Neuronal stem cell (in vitro differentiated cells): Measurements from ENCODE around the gene SHQ1. TPM values are rescaled to one million over a fixed set of nuclear protein-coding genes. Genes with fewer than 3 reads are reported as not detected.

Source experiments
- DNase-seq: peaks from one replicate; pipeline ENCODE4 v3.0.0-alpha.2; 2013; ENCODE audit warnings: low spot score
- H2AFZ ChIP-seq: one replicate; pipeline ENCODE4 v1.6.1; 2013; ENCODE audit warnings: mild to moderate bottlenecking, low read length, inconsistent platforms
- H2AK5ac ChIP-seq: 2 replicates; pipeline ENCODE4 v1.6.1; 2013; ENCODE audit warnings: low read depth, mild to moderate bottlenecking, inconsistent platforms, low read length, moderate library complexity, mixed read lengths
- H2BK120ac ChIP-seq: 2 replicates; pipeline ENCODE4 v1.6.1; 2013; ENCODE audit warnings: low read depth, mild to moderate bottlenecking, inconsistent platforms, low read length, moderate library complexity, mixed read lengths
- H2BK12ac ChIP-seq: one replicate; pipeline ENCODE4 v1.6.1; 2013; ENCODE audit warnings: low read length, inconsistent platforms
- H2BK15ac ChIP-seq: 2 replicates; pipeline ENCODE4 v1.6.1; 2013; ENCODE audit warnings: mild to moderate bottlenecking, low read length, inconsistent platforms, mixed read lengths
- H2BK5ac ChIP-seq: one replicate; pipeline ENCODE4 v1.6.1; 2013; ENCODE audit warnings: inconsistent platforms, mild to moderate bottlenecking, low read length, moderate library complexity
- H3K14ac ChIP-seq: one replicate; pipeline ENCODE4 v1.6.1; 2013; ENCODE audit warnings: low read length, inconsistent platforms
- H3K18ac ChIP-seq: 2 replicates; pipeline ENCODE4 v1.6.1; 2013; ENCODE audit warnings: low read length, inconsistent platforms
- H3K23ac ChIP-seq: 2 replicates; pipeline ENCODE4 v1.6.1; 2013; ENCODE audit warnings: low read depth, mild to moderate bottlenecking, mixed read lengths, low read length, inconsistent platforms; ENCODE audit not compliant: poor library complexity
- H3K27ac ChIP-seq: replicated peaks from 3 replicates; pipeline ENCODE4 v1.5.1; 2013; ENCODE audit warnings: low read length, inconsistent platforms
- H3K27me3 ChIP-seq, 3 experiments: 2 replicates each; pipeline ENCODE4 v1.6.1; 2013; ENCODE audit warnings: low read length in 3 of 3, mild to moderate bottlenecking in 2 of 3, inconsistent platforms in 1 of 3, low read depth in 1 of 3, mixed read lengths in 1 of 3, moderate library complexity in 1 of 3; ENCODE audit not compliant: control insufficient read depth in 3 of 3, insufficient read depth in 3 of 3
- H3K36me3 ChIP-seq, 2 donors: replicated peaks in 1 of 2; 2 replicates each; pipeline ENCODE4 v1.6.1; 2013; ENCODE audit warnings: low read length in 2 of 2; ENCODE audit not compliant: control insufficient read depth in 2 of 2, insufficient read depth in 2 of 2
- H3K4ac ChIP-seq: 2 replicates; pipeline ENCODE4 v1.6.1; 2013; ENCODE audit warnings: inconsistent platforms, mild to moderate bottlenecking, low read length, moderate library complexity
- H3K4me1 ChIP-seq, 2 donors: 1 replicate in 1 of 2; 2 replicates in 1 of 2; pipeline ENCODE4 v1.6.1; 2013; ENCODE audit warnings: low read length in 2 of 2, low read depth in 1 of 2; ENCODE audit not compliant: control insufficient read depth in 2 of 2, insufficient read depth in 1 of 2
- H3K4me2 ChIP-seq: one replicate; pipeline ENCODE4 v1.6.1; 2013; ENCODE audit warnings: mild to moderate bottlenecking, low read length, inconsistent platforms; ENCODE audit not compliant: insufficient read depth, poor library complexity, severe bottlenecking
- H3K4me3 ChIP-seq, 2 donors: 2 replicates each; pipeline ENCODE4 v1.5.1; 2013; ENCODE audit warnings: low read length in 2 of 2, mild to moderate bottlenecking in 2 of 2, inconsistent platforms in 1 of 2, moderate library complexity in 1 of 2
- H3K79me1 ChIP-seq: one replicate; pipeline ENCODE4 v1.6.1; 2013; ENCODE audit warnings: low read depth, mild to moderate bottlenecking, inconsistent platforms, low read length, moderate library complexity
- H3K9ac ChIP-seq: one replicate; pipeline ENCODE4 v1.6.1; 2013; ENCODE audit warnings: mild to moderate bottlenecking, low read depth, low read length, inconsistent platforms; ENCODE audit not compliant: poor library complexity
- H3K9me3 ChIP-seq, 2 donors: replicated peaks in 1 of 2; 2 replicates each; pipeline versions ENCODE3 to v1.6.1; 2013; ENCODE audit warnings: low read length in 2 of 2, mild to moderate bottlenecking in 2 of 2, inconsistent platforms in 1 of 2, low read depth in 1 of 2, mixed read lengths in 1 of 2, moderate library complexity in 1 of 2; ENCODE audit not compliant: control insufficient read depth in 2 of 2, insufficient read depth in 1 of 2
- H4K8ac ChIP-seq: one replicate; pipeline ENCODE4 v1.6.1; 2013; ENCODE audit warnings: low read depth, mild to moderate bottlenecking, inconsistent platforms, low read length, moderate library complexity
- H4K91ac ChIP-seq: one replicate; pipeline ENCODE4 v1.6.1; 2013; ENCODE audit warnings: low read length, low read depth, mild to moderate bottlenecking, inconsistent platforms; ENCODE audit not compliant: poor library complexity
- WGBS, 2 donors: extraction: QIAGEN DNeasy Blood & Tissue Kit; methylation state at CpG; one replicate each; pipeline ENCODE4 v1.1.7; 2013; ENCODE audit warnings: missing lambda C conversion rate in 2 of 2, mixed read lengths in 1 of 2; ENCODE audit not compliant: insufficient read length in 2 of 2, insufficient replicate concordance in 1 of 2; ENCODE audit errors: extremely low coverage in 2 of 2; 5-methylcytosine and 5-hydroxymethylcytosine counted together
- polyA plus RNA-seq, 2 experiments: library from polyadenylated mRNA; stranded (reverse); fragments of 200-250 nt; gene quantifications; one replicate each; pipeline ENCODE4 v1.2.3, GENCODE V29; 2013

SHQ1 gene
- 7.8 TPM for polyA plus RNA-seq (2013, experiment 1 of 2)
- 7.8 TPM for polyA plus RNA-seq (2013, experiment 2 of 2)

- H3K4ac ChIP-seq: no peak within 1 kb of the TSS
- no peaks in the 10 kb centered on the region for H3K36me3 ChIP-seq
- H4K8ac ChIP-seq: no peak within 1 kb of the TSS
- H2BK15ac ChIP-seq: no peak within 1 kb of the TSS
- peak within 1 kb of the TSS; percentile 72 for H3K4me2 ChIP-seq
- H3K79me1 ChIP-seq: peaks cover 2% of the 10 kb centered on the region
- H3K14ac ChIP-seq: peak within 1 kb of the TSS; percentile 40
- no peaks in the 10 kb centered on the region for H3K9me3 ChIP-seq
- peak within 1 kb of the TSS; percentile 85 for H2AFZ ChIP-seq
- peaks cover 0 to 24% (median 19%) of the 10 kb centered on the region in 3 experiments for H3K27me3 ChIP-seq
- H2AK5ac ChIP-seq: no peak within 1 kb of the TSS
- peak within 1 kb of the TSS; percentile 70 for H3K23ac ChIP-seq
- peak within 1 kb of the TSS; percentile 71 for H3K18ac ChIP-seq
- WGBS, 2 donors: no CpG with 5 or more reads among the region's 86 CpGs
- no peak within 1 kb of the TSS for H2BK12ac ChIP-seq
- no peak within 1 kb of the TSS for H3K27ac ChIP-seq
- peaks cover 3 to 4% of the 10 kb centered on the region in 2 donors for H3K4me1 ChIP-seq
- no peak within 1 kb of the TSS for H2BK5ac ChIP-seq
- H3K4me3 ChIP-seq: peak within 1 kb of the TSS; percentile 60 to 84
- peak; percentile 87 for DNase-seq
- peak within 1 kb of the TSS; percentile 83 for H3K9ac ChIP-seq
- H4K91ac ChIP-seq: no peak within 1 kb of the TSS
- H2BK120ac ChIP-seq: no peak within 1 kb of the TSS
Observed at GRCh38 chr3:72847751-72848702, at the start of gene SHQ1. TSS of gene SHQ1 (minus strand) at chr3:72848445. CDS start at chr3:72848340, 105 bp downstream.

- Histone ChIP-seq H3K4ac (no peak overlapping the region), H3K36me3 (no peaks in the 10 kb centered on the region), H2BK15ac (no peak overlapping the region), H2BK12ac (no peak overlapping the region), H3K27me3 (peaks cover 0 to 86% (median 4%) of the 10 kb centered on the region in 3 experiments), H3K14ac (no peak overlapping the region), H3K9me3 (peaks cover 0 to 4% of the 10 kb centered on the region in 2 donors), H3K9ac (no peak overlapping the region), H3K23ac (no peak overlapping the region), H2BK120ac (no peak overlapping the region), H3K79me1 (no peaks in the 10 kb centered on the region), H2BK5ac (no peak overlapping the region), H3K4me1 (no peaks in the 10 kb centered on the region), H4K91ac (no peak overlapping the region), H3K18ac (no peak overlapping the region), H3K4me2 (no peak overlapping the region), H3K27ac (no peak overlapping the region), H3K4me3 (no peak overlapping the region), H4K8ac (no peak overlapping the region), H2AFZ (no peak overlapping the region), H2AK5ac (no peak overlapping the region)
- DNase-seq: no peak
Observed at GRCh38 chr3:72897758-72898007, 49.4 kb upstream of the SHQ1 start.

GRCh38 chr3:72896996-72897757, 48.9 kb upstream of the SHQ1 start:
- Histone ChIP-seq H3K18ac (no peak overlapping the region), H3K9me3 (peaks cover 0 to 4% of the 10 kb centered on the region in 2 donors), H3K27me3 (peaks cover 0 to 88% (median 8%) of the 10 kb centered on the region in 3 experiments), H2BK15ac (no peak overlapping the region), H2AFZ (no peak overlapping the region), H3K36me3 (no peaks in the 10 kb centered on the region), H2BK5ac (no peak overlapping the region), H4K8ac (no peak overlapping the region), H3K27ac (no peak overlapping the region), H3K79me1 (no peaks in the 10 kb centered on the region), H3K4me3 (no peak overlapping the region), H3K9ac (no peak overlapping the region), H2BK120ac (no peak overlapping the region), H3K4me1 (no peaks in the 10 kb centered on the region), H3K4ac (no peak overlapping the region), H2AK5ac (no peak overlapping the region), H3K14ac (no peak overlapping the region), H3K23ac (no peak overlapping the region), H3K4me2 (no peak overlapping the region), H2BK12ac (no peak overlapping the region), H4K91ac (no peak overlapping the region)
- no CpG with 5 or more reads among the region's 4 CpGs for WGBS, 2 donors
- DNase-seq: no peak

- Histone ChIP-seq H3K4ac (no peak overlapping the region), H3K27ac (no peak overlapping the region), H4K91ac (no peak overlapping the region), H3K18ac (no peak overlapping the region), H2BK15ac (no peak overlapping the region), H2BK5ac (no peak overlapping the region), H3K4me1 (peaks cover 0 to 4% of the 10 kb centered on the region in 2 donors), H3K4me2 (no peak overlapping the region), H3K79me1 (no peaks in the 10 kb centered on the region), H3K4me3 (no peak overlapping the region), H2AK5ac (no peak overlapping the region), H4K8ac (no peak overlapping the region), H3K9me3 (no peaks in the 10 kb centered on the region), H2BK12ac (no peak overlapping the region), H3K27me3 (peaks cover 0 to 100% (median 26%) of the 10 kb centered on the region in 3 experiments), H2BK120ac (no peak overlapping the region), H3K36me3 (no peaks in the 10 kb centered on the region), H3K9ac (peak overlapping the region; percentile 1), H2AFZ (no peak overlapping the region), H3K14ac (no peak overlapping the region), H3K23ac (no peak overlapping the region)
- DNase-seq: no peak
- no CpG with 5 or more reads among the region's 5 CpGs for WGBS, 2 donors
Observed at GRCh38 chr3:72894976-72895552, 46.8 kb upstream of the SHQ1 start.
